Upper lobe of left lung (tissue), 4 donors: ENCODE measurements around the gene TMCC3.

Source experiments
- CTCF ChIP-seq, 6 experiments: fragments of 450-650 bp in 4 of 6; fragments of 200-600 bp in 2 of 6; sonication (generic) in 2 of 6; IDR thresholded peaks; one replicate each; pipeline ENCODE4 v1.5.1; 2016 to 2019; ENCODE audit warnings: antibody characterized with exemption in 6 of 6
- POLR2A ChIP-seq, 4 donors: fragments of 450-650 bp; IDR thresholded peaks; one replicate each; pipeline ENCODE4 v1.5.1; 2016 to 2017; ENCODE audit warnings: antibody characterized with exemption in 4 of 4, mild to moderate bottlenecking in 2 of 4

- TF ChIP-seq POLR2A (IDR thresholded peaks at IDR 0.05) (no peak), CTCF (IDR thresholded peaks at IDR 0.05) (no peak)
These were observed 60.8 kb downstream of the TMCC3 start for GRCh38 chr12:94589591-94590001.
